Measurements from ENCODE around the gene PRSS21. TPM values are rescaled to one million over a fixed set of nuclear protein-coding genes. Genes with fewer than 3 reads are reported as not detected.

PRSS21 gene
- total RNA-seq, 1 donor from 2014 or later = 0.29 TPM

DNA sequence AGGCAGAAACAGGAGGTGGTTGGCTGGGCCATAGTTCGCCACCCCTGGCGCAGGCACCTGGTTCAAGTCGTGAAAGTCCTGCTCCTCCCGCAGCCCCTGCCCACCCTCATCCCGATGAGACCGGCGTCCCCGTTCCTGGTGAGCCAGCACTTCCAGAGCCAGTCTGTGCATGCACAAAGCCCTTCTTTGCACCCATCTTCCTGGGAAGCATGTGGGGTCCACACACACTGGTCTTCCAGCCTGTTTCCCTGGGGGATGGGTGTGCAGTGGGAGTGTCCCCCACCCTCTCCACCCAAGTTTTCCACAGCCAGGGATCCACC, 11.4 kb downstream of the PRSS21 start:
- Histone ChIP-seq H3K4me3 (ENCODE audit: low read depth, low read length) (no peak overlapping the region), H3K27me3 (ENCODE audit: control insufficient read depth, insufficient read depth, low read length) (peaks cover 2% of the 10 kb centered on the region), H3K36me3 (ENCODE audit: control insufficient read depth, insufficient read depth, low read length) (no peaks in the 10 kb centered on the region)
- DNase-seq (ENCODE audit: low read depth) = no peak
- no peak for TF ChIP-seq CTCF (IDR thresholded peaks at IDR 0.05; ENCODE audit: insufficient read depth, low read length, poor library complexity, severe bottlenecking)

DNA sequence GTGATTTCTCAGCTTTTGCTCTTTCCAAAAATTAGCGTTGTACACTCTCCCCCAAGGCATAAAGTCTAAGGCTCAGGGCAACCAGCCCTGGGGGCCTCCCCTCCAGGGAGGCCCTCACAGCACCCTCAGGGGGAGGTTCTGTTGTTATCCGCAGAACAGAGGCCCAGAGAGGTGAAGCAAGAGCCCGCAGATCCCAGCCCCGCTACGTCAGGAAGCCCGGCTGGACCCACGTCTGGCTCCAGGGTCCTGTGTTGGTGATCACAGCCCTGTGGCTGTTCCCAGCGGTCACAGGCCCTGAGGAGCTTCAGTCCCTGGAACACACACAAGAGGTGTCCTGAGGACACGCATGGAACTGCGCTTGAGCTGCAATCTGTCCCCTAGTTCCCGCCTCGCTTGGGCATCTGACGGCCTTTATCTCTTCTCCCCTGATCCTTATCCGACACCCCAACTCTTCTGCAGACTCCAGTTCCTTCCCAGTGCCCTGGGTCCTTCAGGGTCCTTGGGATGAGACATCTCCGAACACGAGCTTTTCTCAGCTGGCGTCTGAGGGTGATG, 11.9 kb downstream of the PRSS21 start:
- no peak overlapping the region for H3K4me3 ChIP-seq (ENCODE audit: low read depth, low read length)
- H3K27me3 ChIP-seq (ENCODE audit: control insufficient read depth, insufficient read depth, low read length) = peaks cover 2% of the 10 kb centered on the region
- H3K36me3 ChIP-seq (ENCODE audit: control insufficient read depth, insufficient read depth, low read length) = no peaks in the 10 kb centered on the region
- no peak for TF ChIP-seq CTCF (IDR thresholded peaks at IDR 0.05; ENCODE audit: insufficient read depth, low read length, poor library complexity, severe bottlenecking)
- DNase-seq (ENCODE audit: low read depth) = no peak

GRCh38 chr16:2829501-2830354, 12.7 kb downstream of the PRSS21 start, which contains the start of gene ZG16B:
TSS of gene ZG16B (plus strand) at chr16:2830303. CDS start at chr16:2830442, 139 bp downstream.
- DNase-seq (ENCODE audit: low read depth) = no peak
- TF ChIP-seq CTCF (IDR thresholded peaks at IDR 0.05; ENCODE audit: insufficient read depth, low read length, poor library complexity, severe bottlenecking) = no peak
- H3K4me3 ChIP-seq (ENCODE audit: low read depth, low read length) = no peak within 1 kb of the TSS
- H3K27me3 ChIP-seq (ENCODE audit: control insufficient read depth, insufficient read depth, low read length) = peaks cover 2% of the 10 kb centered on the region
- H3K36me3 ChIP-seq (ENCODE audit: control insufficient read depth, insufficient read depth, low read length) = no peaks in the 10 kb centered on the region

DNA sequence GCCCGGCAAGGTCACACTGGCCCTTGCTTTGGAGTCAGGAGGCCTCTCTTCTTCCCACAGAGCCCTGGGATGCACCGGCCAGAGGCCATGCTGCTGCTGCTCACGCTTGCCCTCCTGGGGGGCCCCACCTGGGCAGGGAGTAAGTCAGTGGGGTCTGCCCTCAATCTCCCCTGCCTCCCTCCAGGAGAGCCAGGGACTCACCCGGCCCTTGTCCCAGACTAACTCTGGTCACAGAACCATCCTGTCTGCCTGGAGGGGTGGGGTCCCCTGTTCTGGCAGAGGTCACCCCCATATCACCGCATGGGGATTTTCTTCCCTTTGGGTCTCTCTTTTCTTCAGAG, 13.3 kb downstream of the PRSS21 start:
- TF ChIP-seq CTCF (IDR thresholded peaks at IDR 0.05; ENCODE audit: insufficient read depth, low read length, poor library complexity, severe bottlenecking) = no peak
- DNase-seq (ENCODE audit: low read depth) = no peak

GRCh38 chr16:2831203-2831602, 14.2 kb downstream of the PRSS21 start:
- DNase-seq (ENCODE audit: low read depth) = no peak
- TF ChIP-seq CTCF (IDR thresholded peaks at IDR 0.05; ENCODE audit: insufficient read depth, low read length, poor library complexity, severe bottlenecking) = no peak
- peaks cover 2% of the 10 kb centered on the region for H3K27me3 ChIP-seq (ENCODE audit: control insufficient read depth, insufficient read depth, low read length)
- H3K36me3 ChIP-seq (ENCODE audit: control insufficient read depth, insufficient read depth, low read length) = no peaks in the 10 kb centered on the region
- H3K4me3 ChIP-seq (ENCODE audit: low read depth, low read length) = no peak overlapping the region

More for the DNA sequence above, 13.3 kb downstream of the PRSS21 start:
- Histone ChIP-seq H3K36me3 (ENCODE audit: control insufficient read depth, insufficient read depth, low read length) (no peaks in the 10 kb centered on the region), H3K4me3 (ENCODE audit: low read depth, low read length) (no peak overlapping the region), H3K27me3 (ENCODE audit: control insufficient read depth, insufficient read depth, low read length) (peaks cover 2% of the 10 kb centered on the region)
